WI38 (cell line): ENCODE results near the gene CPN1.

Experiments
- H3K4me3 ChIP-seq: 2 replicates; pipeline ENCODE4 v1.5.1; 2011; ENCODE audit warnings: low read depth, mild to moderate bottlenecking, control low read depth, low read length
- TF ChIP-seq, protein P1 (sequence below): IDR thresholded peaks from 2 replicates; pipeline ENCODE4 v1.5.1; 2012; ENCODE audit warnings: low read depth, mild to moderate bottlenecking, control low read depth, low read length

CPN1 gene

DNA sequence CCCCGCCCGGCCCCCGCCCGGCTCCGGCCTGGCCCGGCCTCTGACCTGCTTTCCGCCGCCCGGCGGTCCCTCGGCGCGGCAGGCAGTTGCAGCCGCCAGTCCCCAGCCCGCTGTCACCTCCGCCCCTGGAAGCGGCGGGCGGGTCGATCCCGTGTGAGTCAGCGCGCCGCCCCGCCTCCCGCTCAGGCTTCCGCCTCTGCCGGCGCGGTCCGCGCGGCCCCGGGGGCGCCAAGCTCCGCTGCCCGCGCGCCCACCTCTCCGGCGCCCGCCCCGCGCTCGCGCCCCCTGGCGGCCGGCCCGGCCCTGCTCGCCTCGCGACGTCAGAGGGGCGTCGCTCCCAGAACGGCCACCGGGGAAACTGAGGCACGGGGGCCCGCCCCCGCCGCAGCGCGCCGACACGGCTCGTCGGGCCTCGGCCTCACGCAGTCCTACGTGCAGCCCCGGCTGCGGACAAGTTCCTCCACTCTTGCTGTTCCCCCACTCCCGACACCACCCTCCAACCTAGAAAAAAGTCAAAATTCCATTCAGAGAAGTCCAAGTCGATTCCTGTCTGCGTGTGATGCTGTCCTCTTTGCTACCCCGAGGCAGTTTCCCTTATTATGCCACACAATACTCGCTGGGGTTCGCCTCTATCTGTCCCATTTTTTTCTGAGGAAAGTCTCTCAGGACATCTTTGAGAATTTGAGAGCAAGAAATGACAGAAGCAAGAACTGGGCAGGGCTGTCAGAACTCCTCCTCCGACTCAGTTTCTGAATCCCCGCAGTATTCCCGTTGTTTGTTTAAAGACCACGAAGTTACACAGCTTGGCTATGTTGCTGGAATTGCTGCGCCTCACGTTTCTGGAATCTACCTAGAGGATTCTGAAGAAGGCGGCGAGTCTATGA, 71.6 kb downstream of the CPN1 start, which contains the start of gene DNMBP:
Gene DNMBP (minus strand): TSS at position 155 of the 884 bp plus-strand sequence. CDS start 37,823 bp downstream, outside the sequence.
- H3K4me3 ChIP-seq: peak within 1 kb of the TSS; percentile 99
- TF ChIP-seq, protein P1, sequence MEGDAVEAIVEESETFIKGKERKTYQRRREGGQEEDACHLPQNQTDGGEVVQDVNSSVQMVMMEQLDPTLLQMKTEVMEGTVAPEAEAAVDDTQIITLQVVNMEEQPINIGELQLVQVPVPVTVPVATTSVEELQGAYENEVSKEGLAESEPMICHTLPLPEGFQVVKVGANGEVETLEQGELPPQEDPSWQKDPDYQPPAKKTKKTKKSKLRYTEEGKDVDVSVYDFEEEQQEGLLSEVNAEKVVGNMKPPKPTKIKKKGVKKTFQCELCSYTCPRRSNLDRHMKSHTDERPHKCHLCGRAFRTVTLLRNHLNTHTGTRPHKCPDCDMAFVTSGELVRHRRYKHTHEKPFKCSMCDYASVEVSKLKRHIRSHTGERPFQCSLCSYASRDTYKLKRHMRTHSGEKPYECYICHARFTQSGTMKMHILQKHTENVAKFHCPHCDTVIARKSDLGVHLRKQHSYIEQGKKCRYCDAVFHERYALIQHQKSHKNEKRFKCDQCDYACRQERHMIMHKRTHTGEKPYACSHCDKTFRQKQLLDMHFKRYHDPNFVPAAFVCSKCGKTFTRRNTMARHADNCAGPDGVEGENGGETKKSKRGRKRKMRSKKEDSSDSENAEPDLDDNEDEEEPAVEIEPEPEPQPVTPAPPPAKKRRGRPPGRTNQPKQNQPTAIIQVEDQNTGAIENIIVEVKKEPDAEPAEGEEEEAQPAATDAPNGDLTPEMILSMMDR: peak; percentile 33; the same call in 1 of the 2 replicates

DNA sequence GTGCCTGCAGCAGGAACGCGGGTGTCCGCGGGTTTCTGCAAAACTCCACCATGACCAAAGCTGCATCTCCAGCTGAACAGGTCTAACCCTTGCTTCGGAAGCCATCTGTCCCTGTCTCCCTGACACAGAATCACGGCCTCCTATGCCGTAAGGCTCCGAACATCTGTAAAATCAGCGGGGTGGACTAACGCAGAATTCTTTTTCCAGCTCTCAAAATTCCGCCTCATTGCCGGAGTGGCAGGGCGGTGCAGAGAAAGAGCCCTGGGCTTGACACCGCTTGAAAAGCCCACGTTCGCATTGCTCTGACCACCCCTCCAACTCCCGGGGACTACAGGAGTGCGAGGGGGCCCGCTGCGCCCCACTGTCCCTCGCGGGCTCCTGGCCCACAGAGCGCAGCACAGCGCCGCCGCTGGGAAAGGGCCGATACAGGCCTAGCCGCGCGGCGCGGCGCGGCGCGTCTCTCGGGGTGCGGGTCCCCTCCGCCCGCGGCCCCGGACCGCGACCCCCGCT, 72.3 kb downstream of the CPN1 start:
- peak overlapping the region; percentile 99 for H3K4me3 ChIP-seq
- TF ChIP-seq, protein P1: peak; percentile 38; the same call in 1 of the 2 replicates

DNA sequence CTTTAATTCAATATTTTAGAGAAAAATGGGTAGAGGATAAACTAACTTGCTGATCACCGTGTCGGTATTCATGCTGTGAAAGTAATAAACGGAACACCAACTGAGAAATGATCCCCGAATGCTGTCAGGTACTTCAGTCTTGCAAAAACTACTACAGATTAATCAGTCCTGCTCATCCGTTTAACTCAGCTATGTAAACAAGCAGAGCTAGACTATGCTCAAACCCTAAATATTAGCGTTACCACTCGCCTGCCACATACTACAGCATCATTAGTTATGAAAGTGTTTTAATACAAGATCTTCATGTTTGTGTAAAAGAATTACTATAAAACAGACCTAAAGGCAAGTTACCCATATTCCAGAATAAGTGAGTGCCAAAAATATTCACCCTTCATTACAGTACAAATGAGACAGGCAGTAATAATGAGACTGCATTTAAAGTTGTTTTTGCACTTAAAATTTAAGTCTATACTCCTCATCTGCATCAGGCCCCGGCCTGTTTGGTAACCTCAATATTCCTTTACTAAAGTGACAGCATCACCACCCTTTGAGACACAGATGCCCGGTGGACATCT, 72.9 kb downstream of the CPN1 start:
- TF ChIP-seq, protein P1: no peak
- H3K4me3 ChIP-seq: peak overlapping the region; percentile 99

DNA sequence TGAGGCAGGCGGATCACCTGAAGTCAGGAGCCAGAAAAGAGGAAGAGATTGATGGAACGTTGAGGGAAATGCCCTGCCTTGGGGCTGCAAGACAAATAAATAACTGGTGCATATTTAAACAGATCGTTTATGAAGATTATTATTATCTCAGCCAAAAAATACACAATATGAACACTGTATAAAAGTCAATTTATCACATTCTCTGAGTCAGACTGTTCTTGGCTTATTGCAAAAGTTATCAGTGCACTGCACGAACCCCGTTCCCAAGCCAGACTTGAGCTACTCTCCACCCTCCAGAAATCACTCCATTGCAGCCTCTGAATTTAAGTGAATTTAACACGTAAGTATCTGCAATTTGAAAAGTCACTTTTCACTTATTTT, 73.5 kb downstream of the CPN1 start:
- H3K4me3 ChIP-seq: peak overlapping the region; percentile 99

DNA sequence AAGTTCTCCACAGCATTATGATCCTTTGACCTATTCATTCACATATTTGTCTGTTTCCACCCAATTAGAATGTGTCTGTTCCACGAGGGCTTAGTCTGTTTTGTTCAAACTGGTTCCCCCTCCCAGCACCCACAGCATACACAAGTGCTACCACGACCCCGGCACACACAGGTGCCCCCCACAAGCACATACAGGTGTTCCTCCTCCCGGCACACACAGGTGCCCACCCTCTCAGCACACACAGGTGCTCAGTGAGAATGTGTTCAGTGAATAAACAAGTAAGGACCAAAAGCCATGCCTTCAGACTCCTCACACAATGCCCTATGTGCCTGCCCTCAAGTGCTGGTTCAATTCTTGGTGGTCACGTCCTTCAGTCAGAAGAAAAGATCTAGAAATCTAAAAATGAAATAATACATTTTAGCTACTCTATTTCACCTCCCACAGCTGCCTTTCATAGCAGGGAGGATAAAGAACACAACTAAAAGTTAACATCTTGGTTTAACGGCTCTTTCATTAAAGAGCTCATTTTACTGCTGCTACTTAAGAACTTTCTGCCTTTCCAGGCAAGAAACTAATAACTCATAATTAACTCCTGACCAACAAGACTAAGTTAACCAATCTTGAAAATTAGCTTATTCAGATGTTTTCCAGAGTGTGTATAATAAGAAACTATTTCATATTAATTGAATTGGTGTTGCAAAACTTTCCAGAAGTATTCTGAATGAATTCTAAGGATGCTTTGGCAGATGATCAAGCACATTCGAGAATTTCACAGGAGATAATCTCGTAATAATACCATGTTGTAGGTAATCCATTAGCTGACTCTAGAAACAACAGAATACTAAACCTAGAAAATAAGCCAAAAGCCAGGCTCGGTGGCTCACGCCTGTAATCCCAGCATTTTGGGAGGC, 74.2 kb downstream of the CPN1 start:
- H3K4me3 ChIP-seq: peak overlapping the region; percentile 99
- TF ChIP-seq, protein P1: no peak

More for the DNA sequence above, 73.5 kb downstream of the CPN1 start:
- TF ChIP-seq, protein P1: no peak

DNA sequence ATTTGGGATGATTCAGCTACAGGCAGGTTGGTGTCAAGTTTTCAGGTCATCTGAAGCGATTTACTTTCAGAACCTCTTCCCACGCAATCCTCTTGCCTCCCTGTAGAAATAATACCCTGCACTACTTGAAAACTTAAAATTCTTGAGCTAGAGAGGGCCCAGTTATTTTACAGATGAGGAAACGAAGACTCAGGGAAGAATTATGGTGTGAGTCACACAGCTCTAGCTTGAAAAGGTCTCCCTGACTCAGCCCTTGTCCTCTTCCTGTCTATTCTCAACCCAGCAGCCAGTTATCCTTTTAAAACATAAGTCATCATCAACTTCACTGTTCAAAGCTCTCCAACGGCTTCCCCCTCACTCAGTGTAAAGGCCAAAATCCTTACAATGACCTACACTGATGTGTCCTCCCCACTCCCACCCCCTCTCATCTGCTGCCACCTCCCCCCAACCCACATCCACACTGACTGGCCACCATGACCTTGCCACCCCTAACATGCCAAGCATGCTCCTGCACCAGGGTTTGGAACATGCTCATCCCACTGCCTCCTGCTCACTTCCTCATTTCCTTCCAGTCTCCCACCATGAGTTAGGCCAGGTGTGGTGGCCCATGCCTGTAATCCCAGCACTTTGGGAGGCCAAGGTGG, 75.3 kb downstream of the CPN1 start:
- peak overlapping the region; percentile 17 for H3K4me3 ChIP-seq
- TF ChIP-seq, protein P1: no peak
